ENCODE measurements around the gene CGB5.
"Not testable (repeated sequence)": the region's sequence is repeated elsewhere in the genome, so short reads cannot be mapped to it uniquely, and the experiment has no call there.

DNA sequence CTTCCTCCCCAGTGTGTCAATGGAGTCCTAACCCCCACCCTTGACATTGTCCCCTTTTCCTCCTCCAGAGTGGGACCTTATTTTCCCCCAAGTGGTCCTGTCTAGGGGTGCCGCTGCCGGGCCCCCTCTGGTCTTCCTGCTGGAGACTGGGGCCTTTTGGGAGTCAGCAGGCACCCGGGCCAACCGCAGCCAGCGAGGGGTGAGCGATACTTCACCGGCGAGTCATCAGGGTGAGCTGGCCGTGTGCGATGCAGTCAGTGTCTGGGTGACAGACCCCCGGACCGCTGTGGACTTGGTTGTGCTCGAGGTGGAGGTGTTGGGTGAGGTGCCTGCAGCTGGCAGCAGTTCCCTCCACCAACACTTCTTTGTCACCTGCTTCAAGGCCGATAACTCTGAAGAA is 13.9 kb upstream of the CGB5 start:
- TF ChIP-seq, protein P1, sequence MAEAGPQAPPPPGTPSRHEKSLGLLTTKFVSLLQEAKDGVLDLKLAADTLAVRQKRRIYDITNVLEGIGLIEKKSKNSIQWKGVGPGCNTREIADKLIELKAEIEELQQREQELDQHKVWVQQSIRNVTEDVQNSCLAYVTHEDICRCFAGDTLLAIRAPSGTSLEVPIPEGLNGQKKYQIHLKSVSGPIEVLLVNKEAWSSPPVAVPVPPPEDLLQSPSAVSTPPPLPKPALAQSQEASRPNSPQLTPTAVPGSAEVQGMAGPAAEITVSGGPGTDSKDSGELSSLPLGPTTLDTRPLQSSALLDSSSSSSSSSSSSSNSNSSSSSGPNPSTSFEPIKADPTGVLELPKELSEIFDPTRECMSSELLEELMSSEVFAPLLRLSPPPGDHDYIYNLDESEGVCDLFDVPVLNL (CRISPR knock-in tag; IDR thresholded peaks at IDR 0.05; ENCODE audit: low read depth), result not testable (repeated sequence)
- TF ChIP-seq SLC30A9 (CRISPR knock-in tag; IDR thresholded peaks at IDR 0.05); ETV5 (CRISPR knock-in tag; IDR thresholded peaks at IDR 0.05; ENCODE audit: low read depth); POLR2A (conservative IDR thresholded peaks at IDR 0.05); NR1H2 (CRISPR knock-in tag; IDR thresholded peaks at IDR 0.05); BRCA1 (IDR thresholded peaks at IDR 0.05); BRCA1 (CRISPR knock-in tag; IDR thresholded peaks at IDR 0.05); RFX5 (IDR thresholded peaks at IDR 0.05; ENCODE audit: low read depth, low read length); THAP7 (CRISPR knock-in tag; IDR thresholded peaks at IDR 0.05): not testable (repeated sequence)

Measured in K562 (cell line).